Measurements from ENCODE around the gene FAM200B. TPM values are rescaled to one million over a fixed set of nuclear protein-coding genes. Genes with fewer than 3 reads are reported as not detected.

Gene FAM200B
- total RNA-seq, 1 donor from 2014 or later, result 58.3 TPM

DNA sequence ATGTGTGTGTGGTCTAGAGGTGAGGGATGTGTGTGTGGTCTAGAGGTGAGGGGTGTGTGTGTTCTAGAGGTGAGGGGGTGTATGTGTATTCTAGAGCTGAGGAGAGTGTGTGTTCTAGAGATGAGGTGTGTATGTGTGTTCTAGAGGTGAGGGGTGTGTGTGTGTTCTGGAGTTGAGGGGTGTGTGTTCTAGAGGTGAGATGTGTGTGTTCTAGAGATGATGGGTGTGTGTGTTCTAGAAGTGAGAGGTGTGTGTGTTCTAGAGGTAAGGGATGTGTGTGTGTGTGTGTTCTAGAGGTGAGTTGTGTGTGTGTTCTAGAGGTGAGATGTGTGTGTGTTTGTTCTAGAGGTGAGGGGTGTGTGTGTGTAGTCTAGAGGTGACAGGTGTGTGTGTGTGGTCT, 22.5 kb downstream of the FAM200B start:
- no peak for DNase-seq (ENCODE audit: low spot score)
- H3F3A ChIP-seq (ENCODE audit: low read depth), result peaks cover 15% of the 10 kb centered on the region
- H3K27me3 Mint-ChIP-seq (ENCODE audit: insufficient read depth, low read depth), result peaks cover 2% of the 10 kb centered on the region
- H3K36me3 Mint-ChIP-seq, result peaks cover 5% of the 10 kb centered on the region
- H3K4me1 Mint-ChIP-seq, result peaks cover 13% of the 10 kb centered on the region
- no peak overlapping the region for H3K27ac Mint-ChIP-seq
- H3K4me1 ChIP-seq, result peaks cover 16% of the 10 kb centered on the region
- no peak overlapping the region for H3K4me2 ChIP-seq
- no peak overlapping the region for H3K27ac ChIP-seq
- no peaks in the 10 kb centered on the region for H3K9me3 ChIP-seq (ENCODE audit: low read depth)
- H3K27me3 ChIP-seq, result no peaks in the 10 kb centered on the region
- H3K4me3 Mint-ChIP-seq, result peak overlapping the region; percentile 30
- no peaks in the 10 kb centered on the region for H4K20me1 ChIP-seq (ENCODE audit: low read depth)
- no peak overlapping the region for H2AFZ ChIP-seq (replicated peaks)
- peaks cover 19% of the 10 kb centered on the region for H3K9me3 Mint-ChIP-seq
- H3K4me3 ChIP-seq, result no peak overlapping the region
- no peaks in the 10 kb centered on the region for H3K79me2 ChIP-seq (ENCODE audit: low read depth)
- no peaks in the 10 kb centered on the region for H3K36me3 ChIP-seq
- H3K9ac ChIP-seq, result no peak overlapping the region
- TF ChIP-seq, protein P1, sequence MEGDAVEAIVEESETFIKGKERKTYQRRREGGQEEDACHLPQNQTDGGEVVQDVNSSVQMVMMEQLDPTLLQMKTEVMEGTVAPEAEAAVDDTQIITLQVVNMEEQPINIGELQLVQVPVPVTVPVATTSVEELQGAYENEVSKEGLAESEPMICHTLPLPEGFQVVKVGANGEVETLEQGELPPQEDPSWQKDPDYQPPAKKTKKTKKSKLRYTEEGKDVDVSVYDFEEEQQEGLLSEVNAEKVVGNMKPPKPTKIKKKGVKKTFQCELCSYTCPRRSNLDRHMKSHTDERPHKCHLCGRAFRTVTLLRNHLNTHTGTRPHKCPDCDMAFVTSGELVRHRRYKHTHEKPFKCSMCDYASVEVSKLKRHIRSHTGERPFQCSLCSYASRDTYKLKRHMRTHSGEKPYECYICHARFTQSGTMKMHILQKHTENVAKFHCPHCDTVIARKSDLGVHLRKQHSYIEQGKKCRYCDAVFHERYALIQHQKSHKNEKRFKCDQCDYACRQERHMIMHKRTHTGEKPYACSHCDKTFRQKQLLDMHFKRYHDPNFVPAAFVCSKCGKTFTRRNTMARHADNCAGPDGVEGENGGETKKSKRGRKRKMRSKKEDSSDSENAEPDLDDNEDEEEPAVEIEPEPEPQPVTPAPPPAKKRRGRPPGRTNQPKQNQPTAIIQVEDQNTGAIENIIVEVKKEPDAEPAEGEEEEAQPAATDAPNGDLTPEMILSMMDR (IDR thresholded peaks at IDR 0.05), result no peak
- no peak for TF ChIP-seq EZH2 (IDR thresholded peaks at IDR 0.05)
- no peak for TF ChIP-seq EZH2phosphoT487 (IDR thresholded peaks at IDR 0.05)

GRCh38 chr4:15706646-15707362, 25.2 kb downstream of the FAM200B start:
- DNase-seq (ENCODE audit: low spot score), result no peak
- Histone ChIP-seq H3F3A (ENCODE audit: low read depth) (peaks cover 15% of the 10 kb centered on the region), H3K9me3 (ENCODE audit: low read depth) (no peaks in the 10 kb centered on the region), H3K4me1 (peaks cover 21% of the 10 kb centered on the region), H3K36me3 (no peaks in the 10 kb centered on the region), H3K27ac (no peak overlapping the region), H3K27me3 (no peaks in the 10 kb centered on the region), H3K4me2 (no peak overlapping the region), H3K79me2 (ENCODE audit: low read depth) (no peaks in the 10 kb centered on the region), H3K9ac (no peak overlapping the region), H2AFZ (replicated peaks) (no peak overlapping the region), H3K4me3 (no peak overlapping the region), H4K20me1 (ENCODE audit: low read depth) (no peaks in the 10 kb centered on the region)
- peaks cover 5% of the 10 kb centered on the region for H3K36me3 Mint-ChIP-seq
- H3K4me3 Mint-ChIP-seq, result no peak overlapping the region
- H3K9me3 Mint-ChIP-seq, result peaks cover 10% of the 10 kb centered on the region
- no peak overlapping the region for H3K27ac Mint-ChIP-seq
- TF ChIP-seq EZH2 (IDR thresholded peaks at IDR 0.05) (no peak), EZH2phosphoT487 (IDR thresholded peaks at IDR 0.05) (no peak)
- TF ChIP-seq, protein P1 (IDR thresholded peaks at IDR 0.05), result no peak
- H3K27me3 Mint-ChIP-seq (ENCODE audit: insufficient read depth, low read depth), result peaks cover 2% of the 10 kb centered on the region
- H3K4me1 Mint-ChIP-seq, result peaks cover 16% of the 10 kb centered on the region

DNA sequence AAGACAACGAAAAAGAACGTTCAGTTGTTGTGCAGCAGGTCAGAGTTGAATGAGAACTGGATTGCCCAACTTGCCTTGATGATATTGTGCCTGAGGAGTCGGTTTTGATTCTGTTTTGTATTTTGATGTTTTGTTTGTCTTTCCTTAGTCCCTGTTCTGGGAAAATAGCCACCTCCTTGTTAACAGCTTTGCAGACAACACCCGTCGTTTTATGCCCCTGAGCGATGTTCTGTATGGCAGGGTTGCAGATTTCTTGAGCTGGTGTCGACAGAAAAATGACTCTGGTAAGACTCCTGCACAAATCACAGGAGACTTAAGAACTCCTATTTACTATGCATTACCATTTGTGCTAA, 25.7 kb downstream of the FAM200B start:
- Histone ChIP-seq H4K20me1 (ENCODE audit: low read depth) (no peaks in the 10 kb centered on the region), H3K27ac (no peak overlapping the region), H3K27me3 (no peaks in the 10 kb centered on the region), H3K4me2 (no peak overlapping the region), H3K79me2 (ENCODE audit: low read depth) (no peaks in the 10 kb centered on the region), H3K36me3 (no peaks in the 10 kb centered on the region), H3K9ac (no peak overlapping the region), H3F3A (ENCODE audit: low read depth) (peaks cover 15% of the 10 kb centered on the region), H3K4me1 (peaks cover 21% of the 10 kb centered on the region), H3K9me3 (ENCODE audit: low read depth) (no peaks in the 10 kb centered on the region), H2AFZ (replicated peaks) (no peak overlapping the region), H3K4me3 (no peak overlapping the region)
- TF ChIP-seq EZH2 (IDR thresholded peaks at IDR 0.05), result no peak
- TF ChIP-seq EZH2phosphoT487 (IDR thresholded peaks at IDR 0.05), result no peak
- TF ChIP-seq, protein P1 (IDR thresholded peaks at IDR 0.05), result no peak
- no peak overlapping the region for H3K4me3 Mint-ChIP-seq
- DNase-seq (ENCODE audit: low spot score), result no peak
- peaks cover 16% of the 10 kb centered on the region for H3K4me1 Mint-ChIP-seq
- H3K36me3 Mint-ChIP-seq, result peaks cover 3% of the 10 kb centered on the region
- peaks cover 4% of the 10 kb centered on the region for H3K9me3 Mint-ChIP-seq
- peaks cover 2% of the 10 kb centered on the region for H3K27me3 Mint-ChIP-seq (ENCODE audit: insufficient read depth, low read depth)
- H3K27ac Mint-ChIP-seq, result no peak overlapping the region

Measured in neural progenitor cell (in vitro differentiated cells).